Skin epidermis (tissue), 12 donors: ENCODE measurements around the gene ACTN2.

ENCODE experiments used
- H3K27ac ChIP-seq, 21 experiments: fragments of 200-600 bp; sonication (generic) in 11 of 21; one replicate each; pipeline ENCODE4 v1.5.0; 2020; ENCODE audit warnings: mild to moderate bottlenecking in 3 of 21, inconsistent platforms in 2 of 21, moderate library complexity in 2 of 21
- H3K4me3 ChIP-seq, 7 experiments: fragments of 200-600 bp; sonication (generic) in 2 of 7; one replicate each; pipeline ENCODE4 v1.5.0; 2020; ENCODE audit warnings: inconsistent platforms in 2 of 7, mild to moderate bottlenecking in 2 of 7, moderate library complexity in 1 of 7

The ACTN2 gene

DNA sequence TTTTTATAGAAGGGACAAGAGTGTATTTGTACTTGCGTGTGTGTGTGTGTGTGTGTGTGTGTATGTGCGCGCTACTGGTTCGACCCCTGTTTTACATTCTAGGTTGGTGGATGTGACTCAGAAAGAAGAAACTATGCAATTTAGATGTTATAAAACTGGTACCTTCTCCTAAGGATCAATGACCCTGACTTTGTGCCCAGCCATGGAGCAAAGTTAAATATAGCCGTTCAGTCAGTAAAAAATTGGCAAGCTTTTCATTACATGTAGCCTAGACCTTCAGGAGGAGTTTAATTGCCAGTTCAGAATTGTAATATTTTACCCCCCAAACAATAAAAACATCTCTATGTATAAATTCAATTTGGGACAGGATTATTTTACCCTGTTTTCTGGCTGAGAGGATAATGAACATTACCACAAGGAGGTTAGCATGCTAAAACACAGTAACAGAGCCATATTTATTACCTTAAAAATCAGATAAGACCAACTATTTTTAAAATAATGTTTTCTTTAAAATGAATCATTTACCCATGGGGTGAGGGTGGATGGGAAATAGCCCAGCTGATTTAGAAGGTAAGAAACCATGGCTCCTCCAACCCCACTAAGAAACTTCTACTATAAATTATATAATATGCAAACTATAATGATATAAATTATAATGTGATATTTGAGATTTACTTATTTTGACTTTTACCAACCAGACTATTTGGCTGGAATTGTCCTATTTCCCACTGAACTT, 75.3 kb downstream of the ACTN2 start:
- H3K27ac ChIP-seq: no peak overlapping the region
- H3K4me3 ChIP-seq: no peak overlapping the region

DNA sequence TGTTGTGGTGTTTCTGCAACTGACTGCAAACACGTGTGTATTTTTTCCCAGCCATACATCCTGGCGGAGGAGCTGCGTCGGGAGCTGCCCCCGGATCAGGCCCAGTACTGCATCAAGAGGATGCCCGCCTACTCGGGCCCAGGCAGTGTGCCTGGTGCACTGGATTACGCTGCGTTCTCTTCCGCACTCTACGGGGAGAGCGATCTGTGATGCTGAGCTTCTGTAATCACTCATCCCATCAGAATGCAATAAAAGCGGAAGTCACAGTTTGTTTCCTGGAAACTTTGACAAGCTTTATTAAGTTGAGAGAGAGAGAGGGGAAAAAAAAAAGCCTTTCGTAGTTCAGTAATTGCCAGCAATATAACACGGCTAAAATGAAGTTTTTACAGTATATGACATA, 76.1 kb downstream of the ACTN2 start:
- no peak overlapping the region for H3K27ac ChIP-seq

DNA sequence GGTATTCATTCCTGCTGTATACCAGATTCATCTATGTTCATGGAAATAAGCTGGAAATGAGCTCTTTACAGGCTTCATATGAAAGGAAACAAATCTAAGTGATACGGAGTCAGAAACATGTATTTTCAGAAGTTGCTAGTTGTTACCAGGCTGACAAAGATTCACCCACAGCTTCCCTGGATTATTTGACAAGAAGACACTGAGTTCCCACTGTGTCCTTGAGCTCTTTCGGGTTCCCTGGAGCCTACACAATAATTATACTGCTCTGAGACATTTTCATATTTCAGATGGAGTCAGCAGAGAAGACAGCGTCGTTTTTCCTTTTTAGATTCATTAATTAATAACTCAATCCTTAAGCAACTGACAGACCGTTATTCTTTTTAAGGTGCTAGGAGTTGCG, 79.5 kb downstream of the ACTN2 start:
- Histone ChIP-seq H3K27ac (no peak overlapping the region), H3K4me3 (no peak overlapping the region)

More for the DNA sequence above, 76.1 kb downstream of the ACTN2 start:
- no peak overlapping the region for H3K4me3 ChIP-seq

DNA sequence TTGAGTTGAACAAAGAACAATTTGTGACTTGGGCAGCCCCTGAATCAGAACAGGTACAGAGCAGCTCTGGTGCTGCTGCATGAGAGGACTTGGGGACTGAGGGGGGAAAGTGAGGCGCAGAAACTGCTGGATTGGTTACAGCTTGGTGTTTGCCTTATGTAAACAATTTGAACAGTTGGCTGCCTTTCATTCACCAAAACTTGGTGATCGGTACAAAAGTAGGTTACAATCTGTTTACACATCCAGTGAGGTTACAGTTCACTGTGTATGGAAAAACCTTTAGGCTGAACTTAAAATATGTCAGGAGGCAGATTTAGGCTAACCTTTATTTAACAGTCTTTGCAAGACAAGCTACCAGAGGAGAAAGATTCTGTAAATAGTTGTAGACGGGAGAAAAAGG, 80.2 kb downstream of the ACTN2 start:
- Histone ChIP-seq H3K27ac (no peak overlapping the region), H3K4me3 (no peak overlapping the region)

DNA sequence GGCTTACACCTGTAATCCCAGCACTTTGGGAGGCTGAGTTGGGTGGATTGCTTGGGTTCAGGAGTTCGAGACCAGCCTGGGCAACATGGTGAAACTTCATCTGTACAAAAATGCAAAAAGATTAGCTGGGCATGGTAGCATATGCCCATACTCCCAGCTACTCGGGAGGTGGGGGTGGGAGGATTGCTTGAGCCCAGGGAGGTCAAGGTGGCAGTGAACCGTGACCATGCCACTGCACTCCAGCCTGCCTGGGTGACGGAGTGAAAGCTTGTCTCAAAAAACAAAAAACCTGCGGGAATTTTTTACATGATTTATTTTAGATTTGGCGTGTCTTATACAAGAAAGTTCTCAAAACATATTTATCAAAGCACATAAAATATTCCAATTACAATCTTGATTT, 81.0 kb downstream of the ACTN2 start:
- H3K4me3 ChIP-seq: no peak overlapping the region
- no peak overlapping the region for H3K27ac ChIP-seq

DNA sequence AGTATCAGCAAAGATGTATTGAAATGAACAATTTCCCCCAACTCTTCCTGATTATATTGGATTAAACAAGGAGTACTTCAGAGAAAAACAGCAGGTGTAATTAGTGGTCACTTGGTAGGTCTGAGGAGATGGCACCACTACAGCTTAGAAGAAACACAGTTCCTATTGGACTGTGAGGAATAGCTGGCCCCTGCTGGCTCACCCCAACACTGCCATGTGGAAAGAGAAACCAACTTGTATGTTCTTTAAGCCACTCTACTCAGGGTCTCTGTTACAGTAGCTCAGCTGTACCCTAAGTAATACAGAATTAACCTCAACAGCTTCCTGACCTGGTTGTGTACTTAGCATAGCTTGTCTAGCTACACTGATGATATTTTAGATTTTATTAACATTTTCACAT, 82.3 kb downstream of the ACTN2 start:
- no peak overlapping the region for H3K27ac ChIP-seq
- no peak overlapping the region for H3K4me3 ChIP-seq

DNA sequence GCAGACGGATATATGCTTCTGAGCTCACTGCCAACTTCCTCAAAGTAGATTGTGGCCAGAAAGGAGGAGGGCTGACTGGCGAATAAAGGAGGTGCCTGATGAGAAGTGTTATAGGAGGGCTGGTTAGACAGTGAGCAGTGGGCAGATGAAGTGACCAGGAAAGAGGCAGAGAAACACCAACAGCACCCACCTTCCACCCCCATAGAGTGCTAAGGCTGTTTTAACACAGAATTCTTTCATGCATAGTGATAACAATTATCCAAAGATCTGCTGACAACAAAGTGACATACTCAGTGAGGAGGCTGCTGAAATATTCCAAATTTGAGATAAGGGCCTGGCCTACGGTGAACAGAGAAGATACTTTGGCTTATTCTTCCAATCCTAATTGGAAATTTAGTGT, 87.6 kb downstream of the ACTN2 start:
- Histone ChIP-seq H3K27ac (no peak overlapping the region), H3K4me3 (no peak overlapping the region)

DNA sequence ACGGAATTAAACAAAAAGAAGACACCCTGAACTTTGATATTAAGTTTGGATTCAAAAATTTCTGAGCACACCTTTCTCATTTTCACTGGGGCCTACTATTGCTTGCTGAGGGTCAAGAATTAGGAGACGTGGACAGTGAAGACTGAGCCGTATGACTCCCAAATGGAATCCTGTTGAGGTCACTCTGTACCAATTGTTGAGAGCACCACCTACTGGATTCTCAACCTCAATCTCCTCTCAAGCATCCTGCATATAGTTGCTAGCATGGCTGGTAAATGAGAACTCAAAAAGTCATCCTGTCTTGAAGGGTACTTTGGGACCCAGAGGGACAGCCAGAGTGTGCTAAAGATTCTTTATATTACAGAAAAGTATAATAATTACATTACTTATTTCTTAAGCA, 88.6 kb downstream of the ACTN2 start:
- Histone ChIP-seq H3K4me3 (no peak overlapping the region), H3K27ac (no peak overlapping the region)

DNA sequence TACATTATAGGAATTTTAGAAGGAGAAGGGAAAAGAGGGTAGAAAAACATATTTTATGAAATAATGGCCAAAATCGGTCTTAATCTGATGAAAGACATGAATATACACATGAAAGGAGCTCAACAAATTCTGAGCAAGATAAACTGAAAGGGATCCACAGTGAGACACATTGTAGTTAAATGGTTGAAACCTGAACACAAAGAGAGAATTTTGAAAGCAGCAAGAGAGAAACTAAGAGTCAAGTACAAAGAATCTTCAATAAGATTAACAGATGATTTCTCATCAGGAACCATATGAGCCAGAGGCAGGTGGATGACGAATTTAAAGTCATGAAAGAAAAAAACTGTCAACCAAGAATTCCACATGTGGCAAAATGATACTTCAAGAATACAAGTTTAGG, 93.0 kb downstream of the ACTN2 start:
- H3K27ac ChIP-seq: no peak overlapping the region
- H3K4me3 ChIP-seq: no peak overlapping the region

DNA sequence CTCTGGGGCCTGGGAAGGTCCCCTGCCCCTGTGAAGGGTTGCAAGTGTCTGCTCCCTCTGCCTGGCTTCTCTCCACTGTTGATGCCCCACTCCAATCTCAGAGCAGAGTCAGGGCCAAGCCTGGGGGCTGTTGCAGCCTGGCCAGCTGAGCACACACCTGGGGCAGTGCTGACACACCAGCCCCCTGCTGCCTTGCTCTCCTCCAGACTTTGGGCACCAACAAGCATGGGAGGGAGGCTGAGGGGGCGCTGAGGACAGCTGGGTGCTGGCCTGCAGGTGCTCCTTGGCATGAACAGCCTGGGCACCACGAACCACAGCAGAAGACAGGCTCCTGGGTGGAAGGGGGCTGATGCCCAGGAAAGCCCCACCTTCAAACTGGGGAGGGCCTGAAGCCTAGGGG, 99.2 kb downstream of the ACTN2 start:
- no peak overlapping the region for H3K4me3 ChIP-seq
- H3K27ac ChIP-seq: no peak overlapping the region

DNA sequence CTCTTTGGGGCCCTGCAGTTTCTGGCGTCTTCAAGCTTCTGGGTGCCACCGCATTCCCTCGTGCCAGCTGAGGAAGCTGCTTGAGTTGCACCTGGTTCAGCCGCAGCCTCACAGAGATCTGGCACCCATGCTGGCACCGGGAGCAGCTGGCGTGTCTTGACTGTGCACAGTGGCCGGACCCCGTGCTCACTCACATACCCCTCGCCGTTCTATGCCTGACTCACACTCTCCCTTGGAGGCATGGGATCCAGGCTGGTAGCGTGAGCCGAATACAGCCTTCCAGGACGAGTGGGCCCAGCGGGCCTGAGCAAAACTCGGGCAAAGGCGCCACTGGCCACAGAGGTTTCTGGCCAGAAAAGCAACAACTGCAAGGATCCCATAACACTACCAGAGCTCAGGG, 100.2 kb downstream of the ACTN2 start:
- Histone ChIP-seq H3K4me3 (no peak overlapping the region), H3K27ac (no peak overlapping the region)

DNA sequence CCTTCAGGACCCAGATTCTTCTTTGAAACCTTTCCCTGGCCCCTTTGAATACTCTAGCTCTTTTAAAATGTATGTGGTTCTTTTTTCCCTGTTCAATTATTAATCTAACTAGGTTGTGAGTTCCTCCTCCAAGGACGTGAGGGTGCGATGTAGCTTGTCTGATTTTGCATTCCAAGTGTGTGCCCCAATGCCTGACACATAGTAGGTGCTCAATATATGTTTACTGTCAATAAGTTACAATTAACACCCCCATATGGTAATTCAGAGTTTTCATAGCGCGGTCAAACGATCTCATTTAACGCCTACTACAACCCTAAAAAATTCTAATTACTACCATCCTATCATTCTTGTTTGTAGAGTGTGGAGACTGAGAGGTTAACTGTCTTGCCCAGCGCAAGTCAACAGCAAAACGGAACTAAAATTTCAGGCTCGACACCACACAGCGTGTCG, 108.3 kb downstream of the ACTN2 start:
- peak overlapping the region in 17 of 21 experiments; percentile 5 to 99 (median 89) for H3K27ac ChIP-seq
- H3K4me3 ChIP-seq: peak overlapping the region; percentile 74 to 97 (median 89)

DNA sequence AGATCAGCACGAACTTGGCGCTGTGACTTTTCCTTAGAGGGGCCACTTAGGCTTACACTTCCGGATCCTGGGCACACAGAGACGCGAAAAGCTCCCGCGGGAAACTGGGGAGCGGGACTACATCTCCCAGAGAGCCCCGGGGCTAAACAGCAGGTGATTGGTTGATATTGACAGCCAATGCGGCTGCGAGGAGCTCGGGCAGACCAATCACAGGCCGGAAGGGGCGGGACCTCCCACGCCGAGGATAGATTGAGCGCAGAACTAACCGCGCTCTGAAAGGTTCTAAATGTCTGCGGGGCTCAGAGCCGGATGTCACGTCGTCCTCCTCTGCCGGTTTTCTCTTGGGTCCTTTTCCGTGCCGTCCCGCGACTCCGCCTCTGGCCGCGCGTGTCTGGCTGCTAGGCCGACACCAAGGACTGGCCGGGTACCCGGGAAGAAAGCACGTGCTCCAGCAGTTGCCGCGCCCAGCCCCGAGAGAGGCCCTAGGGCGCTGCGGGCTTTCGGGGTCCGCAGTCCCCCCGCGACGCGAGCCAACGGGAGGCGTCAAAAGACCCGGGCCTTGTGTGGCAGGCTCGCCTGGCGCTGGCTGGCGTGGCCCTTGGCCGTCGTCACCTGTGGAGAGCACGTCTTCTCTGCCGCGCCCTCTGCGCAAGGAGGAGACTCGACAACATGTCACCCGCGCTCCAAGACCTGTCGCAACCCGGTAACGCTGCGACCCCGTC, 108.9 kb downstream of the ACTN2 start, which contains the start of gene MTR:
Gene MTR, plus strand, starts transcription at position 258 of the 722 bp plus-strand sequence. Its CDS starts 412 bp downstream, at position 670.
- peak within 1 kb of the TSS; percentile 73 to 99 (median 91) for H3K27ac ChIP-seq
- H3K4me3 ChIP-seq: peak within 1 kb of the TSS; percentile 74 to 97 (median 89)

DNA sequence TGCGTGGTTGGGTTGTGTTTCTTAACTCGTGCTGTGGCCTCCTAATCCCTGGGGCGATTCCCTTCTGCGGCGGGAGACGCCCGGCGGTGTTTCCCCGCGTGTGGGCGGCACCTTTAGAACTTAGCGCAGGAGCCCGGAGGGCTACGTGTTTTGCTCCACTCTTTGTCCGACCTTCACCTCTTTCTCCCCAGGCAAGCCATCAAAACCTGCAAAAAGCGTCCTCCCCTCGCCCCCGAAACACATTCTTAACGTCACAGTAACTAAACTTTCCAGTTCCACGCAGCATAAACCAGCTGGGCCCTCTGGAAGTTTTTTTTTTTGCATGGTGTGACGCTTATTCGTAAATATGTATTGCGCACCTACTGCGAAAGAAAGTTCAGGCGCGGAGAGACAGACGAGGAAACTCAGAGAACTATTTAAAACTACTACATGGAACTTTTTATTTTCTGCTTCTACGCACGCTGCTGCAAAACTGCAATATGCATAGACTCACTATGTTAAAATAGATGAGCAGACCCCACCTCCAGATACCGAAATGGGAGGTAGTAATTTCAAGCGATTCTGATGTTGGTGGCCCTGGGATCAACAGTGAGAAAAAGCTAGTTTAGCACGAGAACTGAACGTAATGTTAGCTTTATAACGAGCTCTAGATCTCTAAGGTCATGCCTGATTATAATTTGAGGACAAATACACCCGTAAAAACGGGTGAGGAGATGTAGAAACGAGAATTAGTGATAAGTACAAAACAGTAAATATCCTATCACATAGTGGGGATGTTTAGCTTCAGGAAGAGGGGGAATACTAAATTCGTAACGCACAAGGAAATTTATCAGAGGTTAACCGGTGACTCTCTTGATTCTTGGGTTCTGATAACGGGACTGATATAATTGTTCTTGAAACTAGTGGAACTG, 109.7 kb downstream of the ACTN2 start:
- Histone ChIP-seq H3K27ac (peak overlapping the region; percentile 73 to 99 (median 91)), H3K4me3 (peak overlapping the region; percentile 74 to 97 (median 89))

DNA sequence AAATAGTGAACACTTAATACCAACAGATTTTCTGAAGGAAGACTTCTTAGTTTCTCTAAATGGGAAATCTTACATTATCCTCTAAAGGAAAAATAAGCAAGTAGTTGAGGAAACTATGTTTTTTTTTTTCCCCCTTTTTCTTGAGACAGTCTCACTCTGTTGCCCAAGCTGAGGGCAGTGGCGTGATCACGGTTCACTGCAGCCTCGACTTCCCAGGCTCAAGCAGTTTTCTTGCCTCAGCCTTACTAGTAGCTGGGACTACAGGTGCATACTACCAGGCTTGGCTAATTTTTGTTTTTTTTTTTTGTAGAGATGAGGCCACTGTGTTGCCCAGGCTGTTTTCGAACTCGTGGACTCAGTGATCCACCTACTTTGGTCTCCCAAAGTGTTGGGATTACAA, 112.7 kb downstream of the ACTN2 start:
- Histone ChIP-seq H3K27ac (no peak overlapping the region), H3K4me3 (no peak overlapping the region)

DNA sequence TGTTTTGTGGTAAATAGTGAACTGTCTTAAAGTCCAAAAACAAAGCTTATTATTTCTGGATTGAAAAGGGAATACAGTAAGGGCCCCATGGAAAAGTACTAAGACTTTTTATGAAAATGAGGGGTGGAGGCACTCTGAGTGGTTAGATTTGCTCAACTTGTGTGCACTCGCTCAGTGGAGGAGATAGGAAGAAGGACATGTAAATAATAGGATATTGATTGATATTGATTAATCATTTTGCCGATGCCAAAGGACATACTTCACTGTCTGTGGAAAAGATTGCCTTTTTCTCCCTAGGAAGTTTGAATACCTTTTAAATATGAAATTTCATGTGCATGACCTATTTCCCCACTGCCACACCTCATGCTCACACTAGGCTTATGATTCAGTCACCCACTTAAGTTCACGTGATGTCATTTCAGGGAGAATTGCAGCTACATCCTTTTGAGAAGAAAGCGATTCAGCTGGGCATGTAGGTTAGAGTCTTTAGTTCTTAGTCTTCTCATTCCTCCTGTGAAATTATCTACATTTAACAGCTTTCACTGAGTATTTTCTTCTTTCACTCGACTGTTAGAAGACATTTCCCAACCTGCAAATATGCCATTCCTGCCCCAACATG, 113.8 kb downstream of the ACTN2 start:
- Histone ChIP-seq H3K27ac (peak overlapping the region in 1 of 21 experiments; percentile 21), H3K4me3 (no peak overlapping the region)

DNA sequence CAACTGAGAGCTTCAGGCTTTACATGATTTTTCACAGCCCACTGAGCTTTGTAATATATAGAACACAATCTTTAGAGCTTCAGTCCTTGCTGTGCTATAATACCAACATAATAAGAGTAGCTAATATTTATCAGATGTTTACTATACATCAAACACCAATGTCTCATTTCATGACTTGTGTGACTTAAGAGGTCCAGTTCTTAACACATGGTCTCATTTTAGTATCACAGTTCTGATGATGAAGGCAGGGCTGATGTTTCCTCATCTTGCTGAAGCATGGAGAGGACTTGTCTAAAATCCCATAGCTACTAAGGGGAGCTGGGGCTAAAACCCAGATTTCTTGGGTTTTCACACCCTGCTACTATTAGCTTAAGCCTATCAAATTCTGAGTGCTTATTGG, 114.3 kb downstream of the ACTN2 start:
- Histone ChIP-seq H3K4me3 (no peak overlapping the region), H3K27ac (no peak overlapping the region)

DNA sequence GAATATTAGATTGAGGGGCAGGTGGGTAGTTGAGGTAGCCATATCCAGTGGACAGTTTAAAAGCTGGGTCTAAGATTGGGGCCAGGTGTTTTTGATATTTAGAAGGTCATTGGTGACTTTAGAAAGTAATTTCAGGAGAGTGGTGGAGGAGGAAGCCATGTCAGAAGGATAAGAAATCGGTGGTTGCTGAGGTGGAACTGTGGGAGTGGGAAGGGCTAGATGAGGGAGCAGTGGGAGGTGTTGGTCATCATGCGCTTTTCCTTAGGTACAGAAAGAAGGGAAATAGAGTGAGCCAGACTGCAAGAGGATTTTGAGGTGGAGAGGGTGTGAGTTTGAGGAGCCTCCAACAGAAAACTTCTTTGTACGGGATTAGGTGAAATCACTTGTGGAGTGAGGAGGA, 116.0 kb downstream of the ACTN2 start:
- H3K27ac ChIP-seq: no peak overlapping the region
- H3K4me3 ChIP-seq: no peak overlapping the region

DNA sequence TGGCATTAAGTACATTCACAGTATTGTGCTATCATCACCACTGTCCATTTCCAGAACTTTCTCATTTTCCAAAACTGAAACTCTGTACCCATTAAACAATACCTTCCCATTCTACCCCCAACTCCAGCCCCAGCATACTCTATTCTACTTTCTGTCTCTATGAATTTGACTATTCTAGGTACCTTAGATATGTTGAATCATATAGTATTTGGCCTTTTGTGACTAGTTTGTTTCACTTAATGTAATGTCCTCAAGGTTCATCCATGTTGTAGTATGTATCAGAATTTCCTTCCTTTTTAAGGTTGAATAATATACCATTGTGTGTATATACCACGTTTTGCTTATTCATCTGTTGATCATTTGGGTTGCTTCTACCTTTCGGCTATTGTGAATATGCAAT, 120.3 kb downstream of the ACTN2 start:
- no peak overlapping the region for H3K4me3 ChIP-seq
- no peak overlapping the region for H3K27ac ChIP-seq

DNA sequence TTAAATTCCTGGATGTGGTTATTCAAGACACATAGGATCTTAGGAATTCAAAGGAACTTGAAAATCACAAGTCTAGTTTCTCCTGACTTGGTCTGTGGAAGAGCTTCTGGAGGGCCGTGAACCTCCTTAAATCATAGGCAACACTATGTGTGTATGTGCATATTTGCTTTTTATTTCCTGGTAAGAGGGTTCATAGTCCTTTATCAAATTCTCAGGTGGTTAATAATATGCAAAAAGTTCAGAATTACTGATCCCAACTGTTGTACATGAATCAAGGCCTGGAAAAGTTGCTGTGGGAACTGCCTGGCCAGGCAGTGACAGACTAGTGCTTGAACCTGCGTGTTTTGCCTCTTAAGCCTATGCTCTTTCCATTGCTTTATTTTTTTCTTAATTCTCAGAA, 121.7 kb downstream of the ACTN2 start:
- Histone ChIP-seq H3K4me3 (no peak overlapping the region), H3K27ac (no peak overlapping the region)
